HG03354 (cell line): Measurements from ENCODE around the gene C10orf90.

Source experiments
- ATAC-seq: cut with Tn5 transposase; IDR thresholded peaks from one replicate; pipeline ENCODE4 v1.9.1; 2021; ENCODE audit warnings: mild to moderate bottlenecking; ENCODE audit not compliant: unreplicated experiment, poor library complexity, severe bottlenecking

The C10orf90 gene

GRCh38 chr10:126519185-126519584 lies 151.3 kb downstream of the C10orf90 start:
- ATAC-seq = no peak

GRCh38 chr10:126518218-126519080 lies 152.0 kb downstream of the C10orf90 start:
- ATAC-seq = no peak

GRCh38 chr10:126516515-126516914 lies 154.0 kb downstream of the C10orf90 start:
- ATAC-seq = no peak

- no peak for ATAC-seq
Measured at GRCh38 chr10:126511917-126512479, 158.5 kb downstream of the C10orf90 start.

- no peak for ATAC-seq
Measured at GRCh38 chr10:126509182-126509581, 161.3 kb downstream of the C10orf90 start.

GRCh38 chr10:126508535-126509040 lies 161.9 kb downstream of the C10orf90 start:
- no peak for ATAC-seq

GRCh38 chr10:126504761-126505112 lies 165.8 kb downstream of the C10orf90 start:
- ATAC-seq = no peak

GRCh38 chr10:126504063-126504760 lies 166.3 kb downstream of the C10orf90 start:
- no peak for ATAC-seq

- ATAC-seq = no peak
Measured at GRCh38 chr10:126503392-126504062, 167.0 kb downstream of the C10orf90 start.

- no peak for ATAC-seq
Measured at GRCh38 chr10:126502441-126502840, 168.1 kb downstream of the C10orf90 start.

GRCh38 chr10:126501828-126502227 lies 168.7 kb downstream of the C10orf90 start:
- ATAC-seq = no peak

- ATAC-seq = no peak
Measured at GRCh38 chr10:126500866-126501265, 169.6 kb downstream of the C10orf90 start.

- ATAC-seq = no peak
Measured at GRCh38 chr10:126500185-126500584, 170.3 kb downstream of the C10orf90 start.

- no peak for ATAC-seq
Measured at GRCh38 chr10:126499744-126500143, 170.7 kb downstream of the C10orf90 start.

- no peak for ATAC-seq
Measured at GRCh38 chr10:126497672-126498071, 172.8 kb downstream of the C10orf90 start.

- no peak for ATAC-seq
Measured at GRCh38 chr10:126496771-126497545, 173.5 kb downstream of the C10orf90 start.

- ATAC-seq = no peak
Measured at GRCh38 chr10:126491476-126491875, 179.0 kb downstream of the C10orf90 start.

- ATAC-seq = no peak
Measured at GRCh38 chr10:126481181-126481580, 189.3 kb downstream of the C10orf90 start.

GRCh38 chr10:126480648-126481047 lies 189.8 kb downstream of the C10orf90 start:
- ATAC-seq = no peak
